Cardiac muscle cell (in vitro differentiated cells and primary cell): Measurements from ENCODE around the gene ATG4D. TPM values are rescaled to one million over a fixed set of nuclear protein-coding genes. Genes with fewer than 3 reads are reported as not detected.
A peak's percentile ranks its signal among the peaks of the same experiment; 100 is the strongest.

Experiments
- DNase-seq, 2 donors: peaks; one replicate each; pipeline versions ENCODE4 v3.0.0 to v3.0.0-alpha.2; 2010 to 2017; ENCODE audit warnings: low read depth in 1 of 2, low spot score in 1 of 2
- H3K27ac ChIP-seq: fragments of 200-600 bp; sonication (generic); 2 replicates; pipeline ENCODE4 v1.5.1; 2016
- H3K27me3 ChIP-seq: fragments of 200-600 bp; sonication (generic); 2 replicates; pipeline ENCODE4 v1.6.0; 2016; ENCODE audit warnings: control low read depth
- H3K36me3 ChIP-seq: fragments of 200-600 bp; sonication (generic); 2 replicates; pipeline ENCODE4 v1.5.1; 2016; ENCODE audit warnings: control low read depth
- H3K4me1 ChIP-seq: fragments of 200-600 bp; sonication (generic); 2 replicates; pipeline ENCODE4 v1.8.1; 2017; ENCODE audit warnings: low read depth, mild to moderate bottlenecking, mixed run types
- H3K4me3 ChIP-seq: fragments of 200-600 bp; sonication (generic); 2 replicates; pipeline ENCODE4 v1.5.1; 2016; ENCODE audit warnings: mild to moderate bottlenecking
- H3K9me3 ChIP-seq: fragments of 200-600 bp; sonication (generic); 2 replicates; pipeline ENCODE4 v1.5.1; 2017; ENCODE audit warnings: low read depth, mild to moderate bottlenecking, control low read depth
- CTCF ChIP-seq: IDR thresholded peaks from 2 replicates; pipeline ENCODE4 v1.5.1; 2012; ENCODE audit warnings: low read depth, mild to moderate bottlenecking, low read length
- polyA plus RNA-seq: library from polyadenylated mRNA; unstranded; fragments of >200 nt; fragmentation: Nextera tagmentation; extraction: Ambion mirVana; gene quantifications from 2 replicates; pipeline ENCODE4 v1.2.1, GENCODE V29; 2016
- total RNA-seq: library from RNA; depleted of rRNA; stranded (reverse); fragments of >200 nt; gene quantifications from 2 replicates; pipeline ENCODE4 v1.2.3, GENCODE V29; 2016

The ATG4D gene
- total and polyA plus RNA-seq, 2 experiments from 2014 or later, result 67.0 to 69.0 TPM

DNA sequence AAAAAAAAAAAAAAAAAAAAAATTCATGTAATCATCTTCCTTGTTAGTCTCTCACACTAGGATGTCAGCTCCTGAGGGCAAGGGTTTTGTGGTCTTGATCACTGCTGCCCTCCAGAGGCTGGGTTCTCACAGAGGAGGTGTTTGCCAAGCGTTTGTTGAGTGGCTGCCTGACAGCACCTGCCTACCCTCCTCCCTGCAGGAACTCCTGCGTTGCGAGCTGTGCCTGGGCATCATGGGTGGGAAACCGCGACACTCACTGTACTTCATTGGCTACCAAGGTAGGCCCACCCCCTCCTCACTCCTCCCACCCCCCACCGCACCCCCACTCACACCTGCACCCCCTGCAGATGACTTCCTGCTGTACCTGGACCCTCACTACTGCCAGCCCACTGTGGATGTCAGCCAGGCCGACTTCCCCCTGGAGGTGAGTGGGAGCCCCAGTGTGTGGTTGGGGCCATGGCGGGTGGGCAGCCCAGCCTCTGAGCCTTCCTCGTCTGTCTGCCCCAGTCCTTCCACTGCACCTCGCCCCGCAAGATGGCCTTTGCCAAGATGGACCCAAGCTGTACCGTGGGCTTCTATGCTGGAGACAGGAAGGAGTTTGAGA is 8.1 kb downstream of the ATG4D start:
- H3K36me3 ChIP-seq, result peaks cover 63% of the 10 kb centered on the region
- H3K27me3 ChIP-seq, result no peaks in the 10 kb centered on the region
- no peak overlapping the region for H3K4me3 ChIP-seq
- peak in 1 of 2 donors; percentile 45 for DNase-seq
- no peak overlapping the region for H3K27ac ChIP-seq
- TF ChIP-seq CTCF, result peak; percentile 17
- no peaks in the 10 kb centered on the region for H3K9me3 ChIP-seq
- H3K4me1 ChIP-seq, result no peaks in the 10 kb centered on the region

DNA sequence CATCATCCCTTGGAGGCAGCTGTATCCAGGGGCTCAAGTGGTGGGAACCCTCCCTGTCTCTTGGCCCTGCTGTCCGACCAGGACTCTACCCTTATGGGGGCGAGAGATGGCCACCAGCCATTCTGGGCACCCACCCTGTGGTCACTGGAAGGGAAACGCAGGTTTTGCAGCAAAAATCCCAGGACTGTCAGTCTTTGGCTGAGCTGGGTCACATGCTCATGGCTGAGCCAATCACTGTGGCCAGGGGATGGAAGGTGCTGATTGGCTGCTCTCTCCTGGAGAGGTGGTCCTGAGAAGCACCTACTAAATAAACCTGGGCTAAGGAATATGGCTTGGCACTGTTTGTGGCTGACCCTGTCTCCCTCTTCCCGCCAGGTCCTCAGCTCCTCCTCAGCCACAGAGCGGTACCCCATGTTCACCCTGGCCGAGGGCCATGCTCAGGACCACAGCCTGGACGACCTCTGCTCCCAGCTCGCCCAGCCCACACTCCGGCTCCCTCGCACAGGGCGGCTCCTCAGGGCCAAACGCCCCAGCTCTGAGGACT is 8.9 kb downstream of the ATG4D start:
- TF ChIP-seq CTCF, result no peak
- H3K4me1 ChIP-seq, result no peaks in the 10 kb centered on the region
- no peaks in the 10 kb centered on the region for H3K27me3 ChIP-seq
- H3K4me3 ChIP-seq, result no peak overlapping the region
- no peaks in the 10 kb centered on the region for H3K9me3 ChIP-seq
- H3K27ac ChIP-seq, result peak overlapping the region; percentile 54
- peaks cover 65% of the 10 kb centered on the region for H3K36me3 ChIP-seq
- peak in 1 of 2 donors; percentile 26 for DNase-seq

DNA sequence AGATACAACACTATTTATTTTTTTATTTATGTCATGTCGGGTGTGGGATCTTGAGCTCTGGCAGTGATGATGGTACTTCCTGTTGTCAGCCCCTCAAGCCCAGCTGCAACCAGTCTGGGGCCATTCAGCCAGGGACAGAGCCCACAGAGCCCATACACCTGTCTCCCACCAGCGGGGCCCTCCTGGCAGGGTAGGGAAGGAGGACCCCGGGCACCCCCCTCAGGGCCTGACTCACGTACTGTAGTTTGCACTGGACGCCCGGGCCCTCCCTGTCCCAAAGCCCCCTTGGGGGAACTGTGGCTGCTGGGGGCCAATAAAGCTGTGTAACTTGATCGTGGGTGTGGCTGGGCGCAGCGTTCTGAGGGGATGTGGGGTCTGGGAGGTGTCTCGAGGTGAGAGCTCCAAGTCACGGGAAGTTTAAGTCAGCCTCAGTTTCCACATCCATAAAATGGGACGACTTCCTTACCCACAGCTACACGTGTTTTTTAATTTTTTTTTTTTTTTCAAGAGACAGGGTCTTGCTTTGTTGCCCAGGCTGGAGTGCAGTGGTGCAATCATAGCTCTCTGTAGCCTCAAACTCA is 9.5 kb downstream of the ATG4D start:
- TF ChIP-seq CTCF, result no peak
- no peaks in the 10 kb centered on the region for H3K9me3 ChIP-seq
- H3K4me1 ChIP-seq, result no peaks in the 10 kb centered on the region
- H3K4me3 ChIP-seq, result no peak overlapping the region
- no peaks in the 10 kb centered on the region for H3K27me3 ChIP-seq
- peaks cover 65% of the 10 kb centered on the region for H3K36me3 ChIP-seq
- H3K27ac ChIP-seq, result no peak overlapping the region
- DNase-seq, result no peak

GRCh38 chr19:10553943-10554381 is 10.3 kb downstream of the ATG4D start:
- no peak for TF ChIP-seq CTCF
- peaks cover 60% of the 10 kb centered on the region for H3K36me3 ChIP-seq

GRCh38 chr19:10554760-10555609 is 11.3 kb downstream of the ATG4D start:
- Histone ChIP-seq H3K4me1 (no peaks in the 10 kb centered on the region), H3K36me3 (peaks cover 60% of the 10 kb centered on the region), H3K4me3 (no peak overlapping the region), H3K9me3 (no peaks in the 10 kb centered on the region), H3K27me3 (no peaks in the 10 kb centered on the region), H3K27ac (peak overlapping the region; percentile 60)
- TF ChIP-seq CTCF, result no peak
- DNase-seq, result no peak

More at GRCh38 chr19:10553943-10554381, 10.3 kb downstream of the ATG4D start:
- Histone ChIP-seq H3K9me3 (no peaks in the 10 kb centered on the region), H3K27me3 (no peaks in the 10 kb centered on the region), H3K4me1 (no peaks in the 10 kb centered on the region), H3K4me3 (no peak overlapping the region), H3K27ac (peak overlapping the region; percentile 9)
- no peak for DNase-seq
